ENCODE results near the gene CSAD. TPM values are rescaled to one million over a fixed set of nuclear protein-coding genes. Genes with fewer than 3 reads are reported as not detected.
A peak's percentile ranks its signal among the peaks of the same experiment; 100 is the strongest.

Gene CSAD
- total RNA-seq, 1 donor = 7.8 TPM

DNA sequence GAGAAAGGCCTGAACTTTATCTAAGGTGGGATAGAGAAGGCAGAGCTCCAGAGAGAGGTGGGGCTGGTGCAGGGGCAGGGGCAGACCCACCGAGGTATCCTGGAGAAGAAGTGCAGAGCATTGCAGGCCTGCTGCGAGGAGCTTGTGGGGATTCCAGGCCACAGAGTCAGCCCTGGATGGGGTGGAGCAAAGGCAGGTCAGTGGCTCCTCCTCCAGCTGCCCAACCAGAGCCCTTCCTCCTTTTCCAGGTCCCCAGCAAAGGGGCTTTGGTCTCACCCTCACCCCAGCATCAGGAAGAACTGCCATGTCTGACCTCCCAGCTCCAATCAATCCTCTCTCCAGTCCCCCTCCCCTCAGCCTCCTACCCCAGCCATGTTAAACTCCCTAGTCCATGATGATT, 20.1 kb downstream of the CSAD start:
- DNase-seq (ENCODE audit: low read depth) = no peak

DNA sequence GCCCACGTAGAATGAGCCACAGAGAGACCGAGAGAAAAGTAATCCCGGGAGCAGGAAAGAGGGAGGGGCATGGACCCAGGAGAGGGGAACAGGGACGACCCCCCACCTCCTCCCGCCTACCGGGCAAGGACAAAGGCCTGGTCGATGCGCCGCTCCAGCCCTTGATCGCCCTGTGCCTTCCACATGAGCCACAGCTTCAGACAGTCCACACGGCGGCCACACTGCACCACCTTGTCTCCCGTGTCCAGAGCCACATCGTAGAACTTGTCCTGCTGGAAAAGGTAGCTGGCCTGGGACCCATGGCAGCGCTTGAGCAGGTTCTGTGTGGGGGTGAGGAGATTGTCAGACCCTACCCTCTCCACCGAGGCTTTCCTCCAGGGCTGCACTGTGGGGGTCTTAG, 20.7 kb downstream of the CSAD start:
- TF ChIP-seq, protein P1, sequence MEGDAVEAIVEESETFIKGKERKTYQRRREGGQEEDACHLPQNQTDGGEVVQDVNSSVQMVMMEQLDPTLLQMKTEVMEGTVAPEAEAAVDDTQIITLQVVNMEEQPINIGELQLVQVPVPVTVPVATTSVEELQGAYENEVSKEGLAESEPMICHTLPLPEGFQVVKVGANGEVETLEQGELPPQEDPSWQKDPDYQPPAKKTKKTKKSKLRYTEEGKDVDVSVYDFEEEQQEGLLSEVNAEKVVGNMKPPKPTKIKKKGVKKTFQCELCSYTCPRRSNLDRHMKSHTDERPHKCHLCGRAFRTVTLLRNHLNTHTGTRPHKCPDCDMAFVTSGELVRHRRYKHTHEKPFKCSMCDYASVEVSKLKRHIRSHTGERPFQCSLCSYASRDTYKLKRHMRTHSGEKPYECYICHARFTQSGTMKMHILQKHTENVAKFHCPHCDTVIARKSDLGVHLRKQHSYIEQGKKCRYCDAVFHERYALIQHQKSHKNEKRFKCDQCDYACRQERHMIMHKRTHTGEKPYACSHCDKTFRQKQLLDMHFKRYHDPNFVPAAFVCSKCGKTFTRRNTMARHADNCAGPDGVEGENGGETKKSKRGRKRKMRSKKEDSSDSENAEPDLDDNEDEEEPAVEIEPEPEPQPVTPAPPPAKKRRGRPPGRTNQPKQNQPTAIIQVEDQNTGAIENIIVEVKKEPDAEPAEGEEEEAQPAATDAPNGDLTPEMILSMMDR (IDR thresholded peaks at IDR 0.05; ENCODE audit: insufficient read depth, low read depth, low read length) = no peak
- no peak overlapping the region for H3K4me3 ChIP-seq (ENCODE audit: low read depth, low read length)
- DNase-seq (ENCODE audit: low read depth) = no peak

More for the DNA sequence above, 20.1 kb downstream of the CSAD start:
- TF ChIP-seq, protein P1 (IDR thresholded peaks at IDR 0.05; ENCODE audit: insufficient read depth, low read depth, low read length) = no peak
- H3K4me3 ChIP-seq (ENCODE audit: low read depth, low read length) = no peak overlapping the region

DNA sequence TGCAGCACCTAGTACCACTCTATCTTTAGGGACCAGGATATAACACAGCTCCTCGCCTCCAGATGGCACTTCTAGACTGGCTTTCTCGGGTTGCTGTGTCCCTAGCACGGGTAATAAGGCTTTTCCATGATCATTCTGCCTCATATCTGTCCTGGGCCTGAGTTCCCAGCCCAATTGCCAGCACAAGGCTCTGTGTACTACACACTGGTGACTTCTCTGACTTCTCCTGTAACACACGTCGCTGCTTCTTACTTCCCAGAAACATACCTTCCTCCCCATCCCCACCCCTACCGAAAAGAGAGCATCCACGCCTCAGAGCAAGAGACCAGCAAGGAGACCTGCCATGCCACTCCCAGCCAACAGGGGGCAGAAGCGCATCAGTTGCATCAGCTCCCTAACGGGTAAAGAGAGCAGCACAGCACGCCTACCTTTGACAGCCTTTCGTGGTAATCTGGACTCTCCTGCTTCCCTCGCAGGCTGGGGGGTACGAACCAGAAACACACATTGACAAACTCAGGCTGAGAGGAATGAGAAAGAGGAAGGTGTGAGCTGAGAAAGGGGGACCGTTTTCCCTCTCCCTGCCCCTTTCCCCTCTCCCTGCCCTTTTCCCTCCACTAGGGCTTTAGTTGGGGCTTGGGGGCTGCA, 21.4 kb downstream of the CSAD start:
- no peak overlapping the region for H3K4me3 ChIP-seq (ENCODE audit: low read depth, low read length)
- TF ChIP-seq, protein P1 (IDR thresholded peaks at IDR 0.05; ENCODE audit: insufficient read depth, low read depth, low read length) = peak; percentile 99
- DNase-seq (ENCODE audit: low read depth) = peak; percentile 75

DNA sequence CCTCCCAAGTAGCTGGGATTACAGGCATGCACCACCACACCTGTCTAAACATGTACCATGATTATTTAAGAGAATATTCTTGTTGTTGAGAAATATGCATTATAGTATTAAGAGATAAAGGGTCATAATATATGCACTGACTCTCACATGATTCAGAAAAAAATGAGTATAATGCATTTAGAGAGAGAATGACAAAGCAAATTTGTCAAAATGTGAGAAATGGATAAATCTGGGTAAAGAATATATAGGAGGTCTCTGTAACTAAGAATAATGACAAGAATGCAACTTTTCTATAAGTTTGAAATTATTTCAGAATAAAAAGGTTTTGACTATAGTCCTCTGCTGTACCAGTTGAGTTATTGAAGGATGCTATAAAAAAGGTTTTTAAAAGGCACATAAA, 28.3 kb downstream of the CSAD start:
- TF ChIP-seq, protein P1 (IDR thresholded peaks at IDR 0.05; ENCODE audit: insufficient read depth, low read depth, low read length) = no peak
- DNase-seq (ENCODE audit: low read depth) = no peak
- H3K4me3 ChIP-seq (ENCODE audit: low read depth, low read length) = no peak overlapping the region

DNA sequence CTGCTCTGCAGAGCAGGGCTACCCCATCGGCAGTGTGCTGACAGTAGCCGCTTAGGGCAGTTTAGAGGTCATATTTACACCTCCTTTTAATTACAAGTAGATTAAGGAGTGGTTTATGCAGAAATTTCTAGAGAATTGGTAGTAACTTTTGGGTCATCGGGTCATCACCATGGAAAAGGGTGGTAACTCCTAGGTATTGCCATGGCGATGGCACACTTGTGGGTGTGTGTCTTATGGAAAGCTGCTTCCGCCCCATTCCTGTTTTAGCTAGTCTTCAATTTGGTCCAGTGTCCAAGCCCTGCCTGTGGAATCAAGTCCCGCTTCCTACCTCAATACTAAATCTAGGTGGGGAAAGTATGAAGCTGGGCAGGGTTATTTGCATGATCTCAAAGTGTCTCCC, 29.7 kb downstream of the CSAD start:
- TF ChIP-seq, protein P1 (IDR thresholded peaks at IDR 0.05; ENCODE audit: insufficient read depth, low read depth, low read length) = no peak
- H3K4me3 ChIP-seq (ENCODE audit: low read depth, low read length) = no peak overlapping the region
- no peak for DNase-seq (ENCODE audit: low read depth)

DNA sequence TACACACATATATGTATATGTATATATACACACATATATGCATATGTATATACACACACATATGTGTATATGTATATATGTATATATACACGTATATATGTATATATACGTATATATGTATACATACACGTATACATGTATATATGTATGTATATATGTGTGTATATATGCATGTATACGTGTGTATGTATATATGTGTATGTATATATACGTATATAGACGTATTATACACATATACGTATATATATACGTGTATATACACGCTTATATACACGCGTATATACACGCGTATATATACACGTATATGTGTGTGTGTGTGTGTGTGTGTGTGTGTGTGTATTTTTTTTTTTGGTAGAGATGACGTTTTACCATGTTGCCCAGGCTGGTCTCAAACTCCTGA, 33.1 kb downstream of the CSAD start:
- TF ChIP-seq, protein P1 (IDR thresholded peaks at IDR 0.05; ENCODE audit: insufficient read depth, low read depth, low read length) = no peak
- DNase-seq (ENCODE audit: low read depth) = no peak

DNA sequence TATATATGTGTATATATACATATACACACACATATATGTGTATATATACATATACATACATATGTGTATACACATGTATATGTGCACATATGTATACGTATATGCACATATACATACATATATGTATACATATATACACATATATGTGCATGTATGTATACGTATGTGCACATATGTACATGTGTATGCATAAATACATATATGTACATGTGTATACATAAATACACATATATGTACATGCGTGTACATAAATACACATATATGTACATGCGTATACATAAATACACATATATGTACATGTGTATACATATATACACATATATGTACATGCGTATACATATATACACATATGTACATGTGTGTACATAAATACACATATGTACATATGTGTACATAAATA, 33.5 kb downstream of the CSAD start:
- DNase-seq (ENCODE audit: low read depth) = no peak
- TF ChIP-seq, protein P1 (IDR thresholded peaks at IDR 0.05; ENCODE audit: insufficient read depth, low read depth, low read length) = no peak
- no peak overlapping the region for H3K4me3 ChIP-seq (ENCODE audit: low read depth, low read length)

More for the DNA sequence above, 33.1 kb downstream of the CSAD start:
- H3K4me3 ChIP-seq (ENCODE audit: low read depth, low read length) = no peak overlapping the region
